HepG2 (cell line): ENCODE data around the gene BIRC5. TPM values are rescaled to one million over a fixed set of nuclear protein-coding genes. Genes with fewer than 3 reads are reported as not detected.

Experiments
- ATAC-seq: fragments of 200-7000 bp; cut with Tn5 transposase; 3 replicates; pipeline ENCODE4 v1.9.1; 2020; ENCODE audit warnings: mild to moderate bottlenecking, moderate library complexity
- BruUV-seq: library from RNA; stranded (reverse); fragments of 400-500 nt; replicated peaks from 2 replicates; lab custom pipeline; 2021; lab: Mats Ljungman, UMichigan
- CTCF ChIA-PET: fragments of 300-600 bp; formaldehyde crosslinking; extraction: SDS; loops from one replicate; lab custom pipeline; 2021; ENCODE audit warnings: low total read pairs, inconsistent platforms, low intra/inter-chr PET ratio; lab: Yijun Ruan, JAX
- POLR2A ChIA-PET: fragments of 350-600 bp; sonication (Branson Sonifier 250); formaldehyde crosslinking; loops from one replicate; lab custom pipeline; 2020; ENCODE audit warnings: antibody characterized with exemption, inconsistent platforms; lab: Yijun Ruan, JAX
- DNase-seq: peaks from one replicate; pipeline ENCODE4 v3.0.0-alpha.2; 2015; ENCODE audit warnings: low spot score
- FAIRE-seq: peaks from 3 replicates; lab custom pipeline; 2011; peaks lifted over from hg19 to GRCh38; lab: Jason Lieb, UNC
- H2AFZ ChIP-seq: one replicate; pipeline ENCODE4 v1.6.1; 2011; ENCODE audit warnings: low read length, inconsistent platforms
- H3K27ac ChIP-seq: fragments of 300-600 bp; 3 replicates; pipeline ENCODE4 v1.8.0; 2011; ENCODE audit warnings: mixed run types, mild to moderate bottlenecking, mixed read lengths, low read length, inconsistent platforms; ENCODE audit not compliant: insufficient read depth; ENCODE audit errors: extremely low read length
- H3K27me3 ChIP-seq, 2 experiments: fragments of 200-600 bp in 1 of 2; 2 replicates in 1 of 2; 3 replicates in 1 of 2; pipeline versions ENCODE4 v1.6.0 to v1.8.0; 2011; ENCODE audit warnings: low read length in 2 of 2, mild to moderate bottlenecking in 2 of 2, moderate library complexity in 2 of 2, inconsistent platforms in 1 of 2; ENCODE audit not compliant: insufficient read depth in 2 of 2, control insufficient read depth in 1 of 2
- H3K36me3 ChIP-seq, 2 experiments: fragments of 200-600 bp in 1 of 2; replicated peaks in 1 of 2; 2 replicates in 1 of 2; 3 replicates in 1 of 2; pipeline versions ENCODE4 v1.5.1 to v1.8.0; 2011; ENCODE audit warnings: low read length in 2 of 2, inconsistent platforms in 1 of 2; ENCODE audit not compliant: insufficient read depth in 2 of 2, control insufficient read depth in 1 of 2
- H3K4me1 ChIP-seq: 2 replicates; pipeline ENCODE4 v1.5.1; 2012; ENCODE audit warnings: low read length, inconsistent platforms; ENCODE audit not compliant: insufficient read depth
- H3K4me2 ChIP-seq: 2 replicates; pipeline ENCODE4 v1.6.0; 2011; ENCODE audit warnings: low read depth, low read length, inconsistent platforms
- H3K4me3 ChIP-seq, 3 experiments: fragments of 200-600 bp in 1 of 3; sonication (generic), shearing (Covaris generic) in 1 of 3; replicated peaks in 1 of 3; 2 replicates each; pipeline ENCODE4 v1.5.1; 2011 to 2016; ENCODE audit warnings: low read length in 3 of 3, inconsistent platforms in 2 of 3, low read depth in 2 of 3, mild to moderate bottlenecking in 2 of 3, control low read depth in 1 of 3, mixed read lengths in 1 of 3; ENCODE audit not compliant: insufficient read depth in 1 of 3
- H3K79me2 ChIP-seq: one replicate; pipeline ENCODE4 v1.6.1; 2011; ENCODE audit warnings: low read length, inconsistent platforms; ENCODE audit not compliant: insufficient read depth
- H3K9ac ChIP-seq: 2 replicates; pipeline ENCODE4 v1.6.0; 2011; ENCODE audit warnings: mild to moderate bottlenecking, low read depth, low read length, inconsistent platforms; ENCODE audit not compliant: insufficient read depth
- H3K9me3 ChIP-seq: 2 replicates; pipeline ENCODE4 v1.5.1; 2012; ENCODE audit warnings: mild to moderate bottlenecking, low read length
- H4K20me1 ChIP-seq: 2 replicates; pipeline ENCODE4 v1.6.0; 2011; ENCODE audit warnings: inconsistent platforms, mild to moderate bottlenecking, low read length, moderate library complexity; ENCODE audit not compliant: insufficient read depth
- HOXA3 ChIP-seq: sonication (generic); formaldehyde crosslinking; IDR thresholded peaks from 2 replicates; pipeline ENCODE4 v1.5.0; 2020; ENCODE audit warnings: missing genetic modification reagents
- MBD4 ChIP-seq: IDR thresholded peaks from 2 replicates; pipeline ENCODE4 v1.6.1; 2012; ENCODE audit warnings: low read length, inconsistent platforms, borderline replicate concordance
- SIX4 ChIP-seq: sonication (generic); formaldehyde crosslinking; IDR thresholded peaks from 2 replicates; pipeline ENCODE4 v1.4.0; 2020; ENCODE audit warnings: missing genetic modification reagents
- ZBTB42 ChIP-seq: sonication (generic); formaldehyde crosslinking; IDR thresholded peaks from 2 replicates; pipeline ENCODE4 v1.5.0; 2020; ENCODE audit warnings: mild to moderate bottlenecking, missing genetic modification reagents
- ZFX ChIP-seq: sonication (generic); formaldehyde crosslinking; IDR thresholded peaks from 2 replicates; pipeline ENCODE4 v1.4.0; 2020; ENCODE audit warnings: mild to moderate bottlenecking, low read depth, missing genetic modification reagents, moderate library complexity
- ZNF160 ChIP-seq: sonication (generic); formaldehyde crosslinking; IDR thresholded peaks from 2 replicates; pipeline ENCODE4 v1.8.0; 2022; ENCODE audit warnings: mild to moderate bottlenecking, inconsistent platforms, missing genetic modification reagents
- ZNF263 ChIP-seq: sonication (generic); formaldehyde crosslinking; IDR thresholded peaks from 2 replicates; pipeline ENCODE4 v1.4.0; 2020; ENCODE audit warnings: missing genetic modification reagents
- ZNF567 ChIP-seq: sonication (generic); formaldehyde crosslinking; IDR thresholded peaks from 2 replicates; pipeline ENCODE4 v1.8.1; 2023; ENCODE audit warnings: mild to moderate bottlenecking, missing genetic modification reagents, borderline replicate concordance
- WGBS: methylation state at CpG from one replicate; pipeline ENCODE4 v1.1.6; 2017; ENCODE audit warnings: low lambda C conversion rate; 5-methylcytosine and 5-hydroxymethylcytosine counted together
- in situ Hi-C: cut with HindIII; loops from 2 replicates; pipeline ENCODE4 v1.10.0; 2017; ENCODE audit warnings: low pct_unique_long_range_greater_than_20kb; ENCODE audit not compliant: extremely low pct_ligation_motif_present
- intact Hi-C: fragments of 100-400 bp; cut with micrococcal nuclease; formaldehyde crosslinking; loops from one replicate; pipeline ENCODE4 v1.10.0; 2022; ENCODE audit not compliant: unreplicated experiment
- polyA plus RNA-seq, 8 experiments: library from polyadenylated mRNA; depleted of rRNA in 3 of 8; stranded (reverse) in 7 of 8; unstranded in 1 of 8; fragments of >200 nt; fragmentation: Illumina TruSeq in 4 of 8; extraction: Trizol in 4 of 8; gene quantifications; 2 replicates each; pipeline versions ENCODE4 v1.2.1 to v1.2.3, GENCODE V29; 2011 to 2016; ENCODE audit warnings: low read depth in 4 of 8, missing spikeins in 1 of 8, mixed read lengths in 1 of 8; ENCODE audit not compliant: insufficient read depth in 1 of 8
- total RNA-seq, 5 experiments: library from RNA; depleted of rRNA; stranded (reverse); fragments of >200 nt; fragmentation: Illumina TruSeq; extraction: Trizol; gene quantifications; 2 replicates each; pipeline ENCODE4 v1.2.3, GENCODE V29; 2016; ENCODE audit warnings: low read depth in 1 of 5
- TF ChIP-seq, protein P1 (sequence below): sonication (generic); formaldehyde crosslinking; IDR thresholded peaks from 2 replicates; pipeline ENCODE4 v1.4.0; 2020; ENCODE audit warnings: missing genetic modification reagents; ENCODE audit errors: not compliant biosample characterization
- TF ChIP-seq, protein P2 (sequence below): IDR thresholded peaks from 2 replicates; pipeline ENCODE4 v1.6.1; 2016; ENCODE audit warnings: low read depth, missing genetic modification reagents, missing compliant biosample characterization

BIRC5 gene
- total and polyA plus RNA-seq, 2 of the 13 experiments (the other 11 are each of a cell fraction or from before 2014, with no cell fraction given), result 30.3 to 135 TPM

DNA sequence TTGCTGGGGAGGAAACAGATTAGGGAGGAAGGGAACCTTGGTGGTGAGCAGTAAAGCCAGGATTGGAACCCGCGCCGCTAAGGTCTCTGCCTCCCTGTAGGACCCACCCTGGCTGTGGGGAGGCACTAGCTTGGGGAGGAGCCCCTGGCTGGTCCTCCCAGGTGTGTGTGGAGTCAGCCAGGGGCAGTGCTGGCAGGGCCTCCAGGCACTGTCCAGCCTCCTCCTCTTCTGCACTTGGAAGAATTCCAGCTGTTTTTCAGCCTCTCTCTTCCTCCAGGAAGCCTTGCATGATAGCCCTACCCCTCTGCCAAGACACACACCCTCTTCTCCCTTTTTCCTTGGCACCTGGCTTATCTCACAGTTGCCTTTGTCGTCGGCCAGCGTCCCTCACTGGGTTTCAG, 52.2 kb downstream of the BIRC5 start:
- no TSS peak for BruUV-seq
- no peak overlapping the region for H3K4me2 ChIP-seq
- H3K4me1 ChIP-seq, result peaks cover 66% of the 10 kb centered on the region
- DNase-seq (no peak), ATAC-seq (no peak), FAIRE-seq (no peak)
- H2AFZ ChIP-seq, result no peak overlapping the region
- H3K27ac ChIP-seq, result no peak overlapping the region
- H3K9me3 ChIP-seq, result no peaks in the 10 kb centered on the region
- no peaks in the 10 kb centered on the region for H3K36me3 ChIP-seq
- in situ Hi-C loops, result no loop called here
- TF ChIP-seq ZNF263 (CRISPR knock-in tag) (0 out of 2 replicates have a peak, but pooled peaks have one; percentile 26), ZBTB42 (CRISPR knock-in tag) (no peak)
- H3K27me3 ChIP-seq, result peaks cover 27 to 75% of the 10 kb centered on the region in 2 experiments
- POLR2A ChIA-PET, result no interaction called here
- 46% methylated on average over 6 of the region's 6 CpGs for WGBS
- CTCF ChIA-PET, result no interaction called here
- intact Hi-C loops, result no loop called here
- no peak overlapping the region for H3K9ac ChIP-seq
- H3K4me3 ChIP-seq, result no peak overlapping the region
- no peaks in the 10 kb centered on the region for H3K79me2 ChIP-seq
- no peaks in the 10 kb centered on the region for H4K20me1 ChIP-seq

DNA sequence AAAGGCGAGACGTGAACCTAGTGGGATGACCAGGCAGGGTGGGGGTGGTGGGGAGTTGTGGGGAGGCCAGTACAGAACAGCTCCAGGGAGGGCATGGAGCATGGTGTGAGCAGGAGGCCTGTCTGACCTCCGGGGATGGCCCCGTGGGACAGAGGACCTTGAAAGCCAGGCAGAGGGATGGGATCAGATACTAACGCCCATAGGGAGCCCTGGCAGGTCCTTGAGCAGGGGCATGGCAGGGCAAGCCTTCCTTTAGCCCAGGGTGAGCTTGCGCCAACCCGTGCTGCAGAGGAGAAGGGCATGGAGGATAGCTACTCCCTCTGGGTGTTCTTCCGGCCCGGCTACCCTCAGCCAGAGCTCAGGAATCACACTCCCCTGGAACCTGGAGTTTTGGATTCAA, 52.7 kb downstream of the BIRC5 start:
- WGBS, result 37% methylated on average over 8 of the region's 9 CpGs
- H3K9ac ChIP-seq, result no peak overlapping the region
- no peaks in the 10 kb centered on the region for H3K9me3 ChIP-seq
- FAIRE-seq (no peak), ATAC-seq (no peak), DNase-seq (no peak)
- ChIA-PET CTCF (no interaction called here), POLR2A (no interaction called here)
- no peaks in the 10 kb centered on the region for H3K36me3 ChIP-seq
- no TSS peak for BruUV-seq
- intact Hi-C loops, result no loop called here
- no peak overlapping the region for H3K4me2 ChIP-seq
- no peak overlapping the region for H2AFZ ChIP-seq
- peaks cover 32 to 80% of the 10 kb centered on the region in 2 experiments for H3K27me3 ChIP-seq
- no peaks in the 10 kb centered on the region for H4K20me1 ChIP-seq
- no peak overlapping the region for H3K4me3 ChIP-seq
- peaks cover 65% of the 10 kb centered on the region for H3K4me1 ChIP-seq
- no peak overlapping the region for H3K27ac ChIP-seq
- in situ Hi-C loops, result no loop called here
- no peaks in the 10 kb centered on the region for H3K79me2 ChIP-seq
- no peak for TF ChIP-seq ZNF160
- TF ChIP-seq, protein P1, sequence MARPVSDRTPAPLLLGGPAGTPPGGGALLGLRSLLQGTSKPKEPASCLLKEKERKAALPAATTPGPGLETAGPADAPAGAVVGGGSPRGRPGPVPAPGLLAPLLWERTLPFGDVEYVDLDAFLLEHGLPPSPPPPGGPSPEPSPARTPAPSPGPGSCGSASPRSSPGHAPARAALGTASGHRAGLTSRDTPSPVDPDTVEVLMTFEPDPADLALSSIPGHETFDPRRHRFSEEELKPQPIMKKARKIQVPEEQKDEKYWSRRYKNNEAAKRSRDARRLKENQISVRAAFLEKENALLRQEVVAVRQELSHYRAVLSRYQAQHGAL (CRISPR knock-in tag), result no peak
- no peak for TF ChIP-seq ZNF567 (CRISPR knock-in tag)
- TF ChIP-seq SIX4 (CRISPR knock-in tag), result no peak
- TF ChIP-seq MBD4, result no peak
- TF ChIP-seq, protein P2, sequence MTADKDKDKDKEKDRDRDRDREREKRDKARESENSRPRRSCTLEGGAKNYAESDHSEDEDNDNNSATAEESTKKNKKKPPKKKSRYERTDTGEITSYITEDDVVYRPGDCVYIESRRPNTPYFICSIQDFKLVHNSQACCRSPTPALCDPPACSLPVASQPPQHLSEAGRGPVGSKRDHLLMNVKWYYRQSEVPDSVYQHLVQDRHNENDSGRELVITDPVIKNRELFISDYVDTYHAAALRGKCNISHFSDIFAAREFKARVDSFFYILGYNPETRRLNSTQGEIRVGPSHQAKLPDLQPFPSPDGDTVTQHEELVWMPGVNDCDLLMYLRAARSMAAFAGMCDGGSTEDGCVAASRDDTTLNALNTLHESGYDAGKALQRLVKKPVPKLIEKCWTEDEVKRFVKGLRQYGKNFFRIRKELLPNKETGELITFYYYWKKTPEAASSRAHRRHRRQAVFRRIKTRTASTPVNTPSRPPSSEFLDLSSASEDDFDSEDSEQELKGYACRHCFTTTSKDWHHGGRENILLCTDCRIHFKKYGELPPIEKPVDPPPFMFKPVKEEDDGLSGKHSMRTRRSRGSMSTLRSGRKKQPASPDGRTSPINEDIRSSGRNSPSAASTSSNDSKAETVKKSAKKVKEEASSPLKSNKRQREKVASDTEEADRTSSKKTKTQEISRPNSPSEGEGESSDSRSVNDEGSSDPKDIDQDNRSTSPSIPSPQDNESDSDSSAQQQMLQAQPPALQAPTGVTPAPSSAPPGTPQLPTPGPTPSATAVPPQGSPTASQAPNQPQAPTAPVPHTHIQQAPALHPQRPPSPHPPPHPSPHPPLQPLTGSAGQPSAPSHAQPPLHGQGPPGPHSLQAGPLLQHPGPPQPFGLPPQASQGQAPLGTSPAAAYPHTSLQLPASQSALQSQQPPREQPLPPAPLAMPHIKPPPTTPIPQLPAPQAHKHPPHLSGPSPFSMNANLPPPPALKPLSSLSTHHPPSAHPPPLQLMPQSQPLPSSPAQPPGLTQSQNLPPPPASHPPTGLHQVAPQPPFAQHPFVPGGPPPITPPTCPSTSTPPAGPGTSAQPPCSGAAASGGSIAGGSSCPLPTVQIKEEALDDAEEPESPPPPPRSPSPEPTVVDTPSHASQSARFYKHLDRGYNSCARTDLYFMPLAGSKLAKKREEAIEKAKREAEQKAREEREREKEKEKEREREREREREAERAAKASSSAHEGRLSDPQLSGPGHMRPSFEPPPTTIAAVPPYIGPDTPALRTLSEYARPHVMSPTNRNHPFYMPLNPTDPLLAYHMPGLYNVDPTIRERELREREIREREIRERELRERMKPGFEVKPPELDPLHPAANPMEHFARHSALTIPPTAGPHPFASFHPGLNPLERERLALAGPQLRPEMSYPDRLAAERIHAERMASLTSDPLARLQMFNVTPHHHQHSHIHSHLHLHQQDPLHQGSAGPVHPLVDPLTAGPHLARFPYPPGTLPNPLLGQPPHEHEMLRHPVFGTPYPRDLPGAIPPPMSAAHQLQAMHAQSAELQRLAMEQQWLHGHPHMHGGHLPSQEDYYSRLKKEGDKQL (CRISPR knock-in tag), result no peak
- no peak for TF ChIP-seq HOXA3 (CRISPR knock-in tag)
- TF ChIP-seq ZFX (CRISPR knock-in tag), result no peak
